C4-2B (cell line): Measurements from ENCODE around the gene UMAD1.

Experiments used
- H3K27ac ChIP-seq: fragments of 450-650 bp; 2 replicates; pipeline ENCODE4 v1.5.1; 2017
- CTCF ChIP-seq: fragments of 450-650 bp; conservative IDR thresholded peaks from 2 replicates; pipeline ENCODE4 v1.5.1; 2017; ENCODE audit warnings: mild to moderate bottlenecking
- ZFX ChIP-seq: fragments of 450-650 bp; IDR thresholded peaks from 2 replicates; pipeline ENCODE4 v1.6.1; 2017

Gene UMAD1

DNA sequence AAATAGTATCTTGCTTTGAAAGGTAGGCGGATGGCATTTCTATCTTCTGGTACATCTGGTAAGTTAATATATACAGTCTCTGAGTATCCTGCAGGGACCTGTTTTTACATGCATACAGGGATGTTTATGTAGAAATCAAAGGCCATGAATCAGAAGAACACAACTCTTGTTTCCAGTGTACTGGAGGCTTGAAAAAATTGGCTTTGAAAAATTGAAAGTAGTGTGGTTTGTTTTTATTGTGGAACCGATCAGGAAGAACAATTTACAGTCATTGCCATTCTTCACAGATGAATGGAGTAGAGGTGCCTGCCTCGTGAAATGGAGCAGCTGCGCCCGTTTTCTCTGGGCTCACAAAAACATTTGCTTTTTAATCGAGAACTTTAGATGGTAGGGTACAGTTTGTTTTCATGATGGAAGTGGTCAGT, 131.9 kb downstream of the UMAD1 start:
- TF ChIP-seq ZFX: no peak
- H3K27ac ChIP-seq: no peak overlapping the region

DNA sequence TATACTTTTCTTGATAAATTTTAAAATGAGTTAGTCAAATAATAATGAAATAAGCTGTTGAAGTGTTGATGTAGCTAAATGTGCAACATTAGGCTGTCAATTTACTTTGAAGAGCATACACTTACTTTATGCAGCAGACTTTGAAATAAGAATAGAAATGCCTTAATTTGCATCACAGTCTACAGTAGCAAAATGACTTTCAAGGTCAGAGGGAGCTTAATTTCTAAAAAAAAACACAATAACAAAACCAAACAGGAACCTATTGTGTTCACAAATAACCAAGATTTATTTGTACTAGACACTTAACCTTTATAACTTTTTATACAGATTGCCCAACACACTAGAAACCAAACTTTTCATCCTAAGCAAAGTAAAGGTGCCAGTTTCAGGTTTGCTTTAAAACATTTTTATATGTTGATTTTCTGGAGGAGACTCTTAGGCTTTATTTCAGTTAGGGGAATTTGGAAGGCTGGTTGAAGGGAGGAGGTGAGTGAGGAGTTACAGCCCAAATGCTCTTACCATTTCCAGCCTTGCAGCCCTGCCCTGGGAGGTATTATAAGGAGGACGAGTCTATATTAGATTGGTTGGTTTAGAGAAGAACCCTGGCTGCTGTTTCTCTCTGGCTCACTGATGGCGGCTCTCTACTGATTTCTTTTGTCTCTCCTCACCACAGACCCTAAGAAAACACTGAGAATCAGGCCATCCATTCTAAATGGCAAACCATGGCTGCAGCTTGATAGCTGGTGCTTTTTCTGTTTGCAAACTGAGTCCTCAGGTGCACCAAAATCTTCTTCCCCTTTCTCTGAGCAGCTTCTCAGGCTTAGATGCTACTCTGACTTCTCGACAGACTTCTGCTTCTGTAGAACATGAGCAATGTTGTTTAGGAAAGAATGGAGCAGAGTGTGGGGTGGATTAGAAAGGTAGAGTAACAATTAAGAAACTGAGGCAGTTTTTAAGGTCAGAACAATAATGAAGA, 133.1 kb downstream of the UMAD1 start:
- TF ChIP-seq ZFX (no peak), CTCF (no peak)
- H3K27ac ChIP-seq: no peak overlapping the region

DNA sequence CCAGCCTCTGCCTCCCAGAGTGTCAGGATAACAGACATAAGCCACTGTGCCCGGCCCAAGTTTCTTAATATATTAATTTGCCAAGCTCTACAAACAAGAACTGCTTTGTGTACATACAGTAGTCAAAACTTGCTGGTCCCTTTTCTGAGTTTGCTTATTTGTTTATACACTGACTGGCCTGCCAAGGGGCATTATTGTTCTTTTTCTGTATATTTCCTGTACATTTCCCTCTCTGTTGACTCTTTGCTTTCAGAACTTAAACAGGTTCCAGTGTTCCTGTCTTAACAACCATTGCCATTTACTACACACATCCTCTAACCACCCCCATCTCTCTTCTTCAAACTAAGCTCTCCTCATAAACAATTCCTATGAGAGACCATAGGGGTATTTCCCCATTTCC, 139.3 kb downstream of the UMAD1 start:
- TF ChIP-seq ZFX (no peak), CTCF (no peak)
- H3K27ac ChIP-seq: peak overlapping the region; percentile 68

DNA sequence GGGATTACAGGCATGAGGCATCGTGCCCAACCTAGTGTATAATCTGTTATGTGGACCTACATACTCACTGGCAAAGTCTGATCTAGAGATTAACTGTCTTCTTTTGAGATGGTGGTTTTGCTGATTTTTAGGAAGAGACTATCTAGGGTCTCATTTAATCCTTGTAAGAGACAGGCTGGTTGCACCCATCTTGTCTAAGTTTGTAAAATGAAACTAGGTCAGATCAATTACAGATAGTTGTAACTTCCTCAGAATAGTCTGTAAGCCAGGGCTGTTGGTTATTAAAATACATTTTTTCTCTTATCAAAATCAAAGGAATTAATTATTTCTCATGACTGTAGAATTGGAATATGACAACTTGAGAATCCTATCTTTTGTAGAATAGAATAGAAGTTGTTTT, 142.4 kb downstream of the UMAD1 start:
- TF ChIP-seq CTCF: no peak
- TF ChIP-seq ZFX: no peak
- H3K27ac ChIP-seq: no peak overlapping the region

- TF ChIP-seq CTCF (no peak), ZFX (no peak)
- no peak overlapping the region for H3K27ac ChIP-seq
Observed at GRCh38 chr7:7785344-7785973, 144.9 kb downstream of the UMAD1 start.

DNA sequence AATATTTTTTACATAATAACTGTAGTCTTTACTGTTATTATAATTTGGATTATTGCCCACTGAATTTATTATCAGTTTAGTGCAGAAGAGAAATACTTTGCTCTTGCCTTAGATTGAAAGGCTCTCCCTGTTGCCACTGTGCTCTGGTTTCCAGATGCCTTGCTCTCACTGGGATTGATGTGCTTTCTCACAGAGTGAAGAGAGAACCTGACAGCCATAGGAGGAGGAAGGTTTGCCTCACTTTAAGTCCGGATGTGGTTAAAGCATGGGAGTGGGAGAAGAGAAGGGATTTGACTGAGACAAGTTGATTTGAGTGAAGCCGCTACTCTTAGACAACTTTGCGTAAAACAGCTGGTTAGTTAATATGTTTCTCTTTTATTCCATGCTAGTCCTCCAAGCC, 146.0 kb downstream of the UMAD1 start:
- H3K27ac ChIP-seq: no peak overlapping the region
- no peak for TF ChIP-seq CTCF
- TF ChIP-seq ZFX: no peak

DNA sequence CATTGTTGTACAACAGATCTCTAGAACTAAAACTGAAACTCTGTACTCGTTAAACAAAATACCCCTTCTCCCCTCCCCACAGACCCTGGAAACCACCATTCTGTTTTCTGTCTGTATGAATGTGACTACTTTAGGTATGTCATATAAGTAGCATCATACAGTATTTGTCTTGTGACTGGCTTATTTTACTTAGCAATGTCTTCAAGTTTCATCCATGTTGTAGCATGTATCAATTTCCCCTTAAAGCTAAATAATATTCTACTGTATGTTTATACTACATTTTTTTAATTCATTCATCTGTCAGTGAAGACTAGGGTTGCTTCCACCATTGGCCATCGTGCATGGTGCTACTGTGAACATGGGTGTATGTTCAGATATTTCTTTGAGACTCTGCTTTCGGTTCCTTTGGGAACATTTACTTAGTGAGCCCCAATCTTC, 149.0 kb downstream of the UMAD1 start:
- no peak overlapping the region for H3K27ac ChIP-seq
- no peak for TF ChIP-seq ZFX
- no peak for TF ChIP-seq CTCF
